GM12874 (cell line): ENCODE data around the gene PDCD6IP.

Experiments
- TF ChIP-seq, protein P1 (sequence below): IDR thresholded peaks from 2 replicates; pipeline ENCODE4 v1.5.1; 2011; ENCODE audit warnings: low read depth, mild to moderate bottlenecking, control low read depth, low read length, moderate library complexity; ENCODE audit not compliant: insufficient read depth

The PDCD6IP gene

DNA sequence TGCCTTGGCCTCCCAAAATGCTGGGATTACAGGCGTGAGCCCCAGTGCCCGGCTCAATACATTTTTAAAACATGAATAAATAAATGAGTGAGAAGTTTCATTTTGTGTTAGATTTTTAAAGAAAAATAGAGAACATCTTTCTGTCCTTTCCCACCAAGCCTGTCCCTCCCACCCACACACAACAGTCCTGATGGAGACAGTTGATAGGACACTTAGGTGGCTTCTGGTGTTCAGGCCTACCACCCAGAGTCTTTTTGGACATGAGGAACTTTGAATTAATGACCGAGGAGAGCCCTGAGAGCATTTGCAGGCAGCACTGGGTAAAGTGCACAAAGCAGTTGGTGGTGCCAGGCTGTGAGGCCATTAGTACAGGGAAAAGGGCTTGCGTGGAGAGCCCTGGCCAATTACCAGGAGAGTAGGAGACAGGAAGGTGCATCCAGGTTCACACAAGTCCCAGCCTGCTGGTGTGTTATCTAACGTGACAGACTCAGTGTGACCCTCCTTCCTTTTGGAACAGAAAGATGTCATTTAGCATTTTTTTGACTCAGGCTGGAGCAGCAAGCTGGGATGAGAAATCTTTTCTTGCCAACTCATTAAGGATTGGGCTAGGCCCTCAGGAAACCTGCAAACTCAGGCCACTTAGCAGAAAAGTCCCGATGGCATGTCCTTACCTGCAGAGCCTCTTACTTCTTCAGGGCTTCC is 103.6 kb downstream of the PDCD6IP start:
- TF ChIP-seq, protein P1, sequence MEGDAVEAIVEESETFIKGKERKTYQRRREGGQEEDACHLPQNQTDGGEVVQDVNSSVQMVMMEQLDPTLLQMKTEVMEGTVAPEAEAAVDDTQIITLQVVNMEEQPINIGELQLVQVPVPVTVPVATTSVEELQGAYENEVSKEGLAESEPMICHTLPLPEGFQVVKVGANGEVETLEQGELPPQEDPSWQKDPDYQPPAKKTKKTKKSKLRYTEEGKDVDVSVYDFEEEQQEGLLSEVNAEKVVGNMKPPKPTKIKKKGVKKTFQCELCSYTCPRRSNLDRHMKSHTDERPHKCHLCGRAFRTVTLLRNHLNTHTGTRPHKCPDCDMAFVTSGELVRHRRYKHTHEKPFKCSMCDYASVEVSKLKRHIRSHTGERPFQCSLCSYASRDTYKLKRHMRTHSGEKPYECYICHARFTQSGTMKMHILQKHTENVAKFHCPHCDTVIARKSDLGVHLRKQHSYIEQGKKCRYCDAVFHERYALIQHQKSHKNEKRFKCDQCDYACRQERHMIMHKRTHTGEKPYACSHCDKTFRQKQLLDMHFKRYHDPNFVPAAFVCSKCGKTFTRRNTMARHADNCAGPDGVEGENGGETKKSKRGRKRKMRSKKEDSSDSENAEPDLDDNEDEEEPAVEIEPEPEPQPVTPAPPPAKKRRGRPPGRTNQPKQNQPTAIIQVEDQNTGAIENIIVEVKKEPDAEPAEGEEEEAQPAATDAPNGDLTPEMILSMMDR: no peak

DNA sequence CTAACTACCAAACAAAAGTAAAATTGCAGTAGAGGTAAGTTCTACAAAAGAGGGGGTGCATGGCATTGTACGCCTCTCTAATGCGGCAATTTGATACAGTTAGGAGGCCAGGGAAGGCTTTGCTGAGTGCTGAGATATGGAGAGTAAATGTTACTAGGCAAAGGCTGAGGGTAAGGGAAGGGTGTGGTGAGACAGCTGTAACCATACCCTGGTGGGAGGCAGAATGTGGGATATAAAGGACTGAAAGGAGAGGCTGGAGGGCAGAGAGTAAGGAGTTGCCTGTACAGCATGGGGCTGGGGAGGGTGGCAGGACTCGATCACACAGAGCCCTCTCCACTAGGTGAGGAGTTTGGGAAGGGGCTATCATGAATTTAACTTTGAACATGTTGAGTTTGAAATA is 106.3 kb downstream of the PDCD6IP start:
- TF ChIP-seq, protein P1: no peak

DNA sequence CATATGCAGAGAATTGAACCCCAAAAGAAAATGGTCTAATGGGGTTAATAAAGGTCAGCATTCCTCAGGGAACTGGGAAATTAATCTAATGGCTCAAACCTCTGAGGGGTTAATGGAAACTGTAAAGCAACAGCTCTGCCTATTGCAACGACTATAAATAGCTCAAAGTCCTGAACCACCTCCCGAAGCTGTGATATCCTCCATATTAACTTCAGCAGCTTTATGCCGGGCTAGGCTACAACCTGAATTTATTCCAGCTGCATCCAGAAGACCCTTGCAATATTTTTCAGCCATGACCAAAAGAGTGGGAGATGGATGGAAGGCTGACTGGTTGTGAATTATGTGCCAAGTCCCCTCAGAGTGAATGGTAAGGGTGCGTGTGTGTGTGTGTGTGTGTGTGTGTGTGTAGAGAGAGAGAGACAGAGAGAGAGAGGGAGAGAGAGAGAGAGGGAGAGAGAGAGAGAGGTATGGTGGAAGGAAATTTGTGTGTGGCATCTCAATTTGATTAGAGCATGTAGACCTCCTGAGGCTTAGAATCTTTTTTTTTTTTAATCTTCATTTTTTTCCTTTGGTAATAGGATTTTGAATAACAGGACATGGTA is 109.9 kb downstream of the PDCD6IP start:
- TF ChIP-seq, protein P1: no peak

DNA sequence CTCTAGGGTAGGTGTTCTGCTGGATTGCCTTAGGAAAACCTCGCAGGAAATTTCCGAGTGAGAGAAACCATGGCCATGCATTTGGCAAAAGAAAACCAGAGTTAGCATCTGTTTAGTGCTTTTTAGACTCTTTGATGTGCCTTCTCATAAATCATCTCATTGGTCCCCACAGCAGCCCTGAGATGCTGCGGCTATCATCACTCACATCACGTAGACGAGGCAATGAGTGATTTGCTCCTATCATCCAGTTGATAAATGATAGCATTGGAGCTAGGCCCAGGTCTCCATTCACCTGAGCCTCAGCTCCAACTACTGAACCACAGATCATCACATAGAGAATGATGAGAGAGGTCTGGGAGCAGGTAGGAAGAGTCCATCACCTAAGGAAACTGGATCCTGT is 111.1 kb downstream of the PDCD6IP start:
- TF ChIP-seq, protein P1: no peak

DNA sequence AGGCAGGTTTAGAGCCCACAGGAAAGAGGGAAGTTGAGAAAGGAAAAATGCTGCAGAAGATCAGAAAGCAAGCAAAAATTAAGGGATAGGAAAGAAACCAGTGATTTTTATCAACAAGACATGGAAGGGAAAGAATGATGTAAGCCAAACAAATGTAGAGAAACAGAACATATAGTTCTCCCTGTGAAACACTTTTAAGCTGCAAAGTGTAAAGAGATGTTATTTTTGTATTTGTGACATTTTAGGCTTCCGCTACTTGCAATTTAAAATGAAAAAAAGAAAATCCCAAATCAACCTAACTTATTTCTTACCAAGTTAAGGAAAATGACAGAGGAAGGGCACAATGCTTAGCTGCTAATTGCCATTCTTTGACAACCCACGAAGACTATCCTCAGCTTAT is 111.6 kb downstream of the PDCD6IP start:
- TF ChIP-seq, protein P1: no peak

DNA sequence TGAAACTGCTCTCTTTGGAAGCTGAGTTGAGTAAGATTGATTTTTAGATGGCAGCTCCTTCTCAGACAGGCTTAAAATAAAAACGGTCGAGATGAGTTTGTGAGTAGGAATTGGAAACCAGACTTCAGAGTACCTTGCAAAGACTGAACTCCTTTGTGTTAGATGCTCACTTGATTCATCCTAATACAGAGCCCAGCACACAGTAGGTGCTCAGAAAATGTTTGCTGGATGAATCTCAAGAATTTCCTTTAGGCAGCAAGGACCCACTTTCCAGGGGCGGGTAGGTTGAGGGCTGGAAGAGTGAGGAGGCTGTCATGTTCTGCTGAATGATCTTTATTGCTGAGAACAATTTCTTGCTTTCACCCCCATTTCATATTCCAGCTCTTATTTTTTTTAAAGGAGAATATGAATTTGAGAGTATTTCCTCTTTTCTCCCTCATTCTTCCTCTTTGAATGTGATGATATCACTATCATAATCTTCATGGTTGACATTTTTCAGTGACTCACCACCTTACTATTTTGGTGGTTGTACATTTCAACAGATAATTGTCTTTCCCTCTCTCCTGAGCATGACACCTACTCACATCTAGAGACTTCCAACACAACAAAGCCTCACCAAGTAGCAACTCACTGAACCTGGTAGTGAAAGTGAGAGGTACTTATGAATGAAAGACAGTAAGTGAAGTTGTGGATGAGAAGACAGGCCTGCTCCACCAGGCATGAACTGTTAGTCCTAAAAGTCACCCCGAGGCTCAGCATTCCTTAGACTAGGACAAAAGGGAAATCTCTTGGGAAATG is 113.3 kb downstream of the PDCD6IP start:
- TF ChIP-seq, protein P1: no peak

DNA sequence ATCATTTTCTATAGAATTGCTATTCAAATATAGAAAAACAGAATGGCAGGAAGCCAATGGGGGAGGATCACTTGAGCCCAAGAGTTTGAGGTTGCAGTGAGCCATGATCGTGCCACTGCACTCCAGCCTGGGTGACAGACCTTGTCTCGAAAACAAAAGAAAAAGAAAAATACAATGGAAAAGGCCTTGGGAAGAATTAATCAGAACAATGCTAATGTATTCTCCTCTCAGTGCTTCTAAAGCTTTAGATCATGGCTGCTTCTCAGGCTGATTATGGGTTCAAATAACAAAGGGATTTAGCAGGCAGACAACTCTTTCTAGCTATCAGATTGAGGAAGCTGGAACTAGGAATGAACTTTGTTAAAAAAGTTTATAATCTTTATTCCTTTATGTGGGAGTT is 115.8 kb downstream of the PDCD6IP start:
- TF ChIP-seq, protein P1: no peak
